Skeletal muscle tissue (tissue), 4 donors: ENCODE measurements around the gene MAP3K6. TPM values are rescaled to one million over a fixed set of nuclear protein-coding genes. Genes with fewer than 3 reads are reported as not detected.
A peak's percentile ranks its signal among the peaks of the same experiment; 100 is the strongest.

Experiments
- H3K27ac ChIP-seq: one replicate; pipeline ENCODE4 v1.7.0; 2013; ENCODE audit warnings: mild to moderate bottlenecking, low read depth, low read length, inconsistent platforms
- H3K27me3 ChIP-seq, 3 donors: one replicate each; pipeline ENCODE4 v1.7.0; 2013; ENCODE audit warnings: low read length in 3 of 3; ENCODE audit not compliant: control insufficient read depth in 3 of 3, insufficient read depth in 3 of 3
- H3K36me3 ChIP-seq, 3 donors: one replicate each; pipeline ENCODE4 v1.7.0; 2013; ENCODE audit warnings: low read length in 3 of 3; ENCODE audit not compliant: control insufficient read depth in 3 of 3, insufficient read depth in 3 of 3
- H3K4me1 ChIP-seq, 3 donors: one replicate each; pipeline ENCODE4 v1.7.0; 2013; ENCODE audit warnings: low read length in 3 of 3, mild to moderate bottlenecking in 3 of 3; ENCODE audit not compliant: control insufficient read depth in 3 of 3, insufficient read depth in 3 of 3
- H3K4me3 ChIP-seq, 3 donors: one replicate each; pipeline ENCODE4 v1.7.0; 2013; ENCODE audit warnings: low read length in 3 of 3
- H3K9ac ChIP-seq, 3 donors: one replicate each; pipeline ENCODE4 v1.7.0; 2013; ENCODE audit warnings: low read length in 3 of 3, mild to moderate bottlenecking in 3 of 3, moderate library complexity in 2 of 3, low read depth in 1 of 3
- H3K9me3 ChIP-seq, 3 donors: one replicate each; pipeline ENCODE4 v1.7.0; 2013; ENCODE audit warnings: low read length in 3 of 3; ENCODE audit not compliant: control insufficient read depth in 3 of 3
- total RNA-seq: library from RNA; depleted of rRNA; stranded (reverse); fragments of >200 nt; gene quantifications from one replicate; pipeline ENCODE4 v1.2.3, GENCODE V29; 2014
- donor health status: Osteomylitis.

Gene MAP3K6
- total RNA-seq, 1 donor from 2014 or later, result 4.2 TPM

DNA sequence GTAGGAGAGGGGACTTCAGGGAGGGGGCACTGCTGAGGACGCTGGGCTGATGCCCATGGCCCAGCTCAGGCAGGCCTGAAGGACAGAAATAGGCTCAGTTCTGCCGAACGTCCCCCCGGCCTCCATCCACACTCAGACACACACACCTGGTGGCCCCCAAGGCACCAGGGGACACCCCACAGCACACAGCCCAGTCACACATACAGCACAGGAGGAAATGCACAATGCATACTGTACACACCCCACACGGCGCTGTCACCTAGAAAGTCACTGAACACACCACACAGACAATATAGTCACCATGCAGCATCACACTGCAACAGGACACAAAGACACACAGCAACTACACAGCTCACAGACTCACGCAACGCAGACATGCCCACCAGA, 24.4 kb downstream of the MAP3K6 start:
- Histone ChIP-seq H3K27me3 (peaks cover 7 to 14% (median 13%) of the 10 kb centered on the region in 3 donors), H3K9me3 (no peaks in the 10 kb centered on the region), H3K4me3 (peak overlapping the region in 1 of 3 donors; percentile 32), H3K4me1 (no peaks in the 10 kb centered on the region), H3K27ac (no peak overlapping the region), H3K9ac (no peak overlapping the region), H3K36me3 (peaks cover 0 to 3% (median 0%) of the 10 kb centered on the region in 3 donors)

GRCh38 chr1:27341525-27342252, 25.1 kb downstream of the MAP3K6 start, which contains the start of gene SYTL1:
Gene SYTL1, plus strand, starts transcription at chr1:27342022. Its CDS starts 3,313 bp downstream, at chr1:27345335.
- Histone ChIP-seq H3K9ac (no peak within 1 kb of the TSS), H3K4me1 (no peaks in the 10 kb centered on the region), H3K27me3 (peaks cover 5 to 8% (median 8%) of the 10 kb centered on the region in 3 donors), H3K27ac (no peak within 1 kb of the TSS), H3K36me3 (peaks cover 2 to 5% (median 3%) of the 10 kb centered on the region in 3 donors), H3K4me3 (peak within 1 kb of the TSS in 1 of 3 donors; percentile 32), H3K9me3 (no peaks in the 10 kb centered on the region)

- Histone ChIP-seq H3K4me3 (no peak overlapping the region), H3K9me3 (no peaks in the 10 kb centered on the region), H3K27me3 (peaks cover 0 to 4% (median 0%) of the 10 kb centered on the region in 3 donors), H3K9ac (peak overlapping the region in 1 of 3 donors; percentile 5), H3K27ac (no peak overlapping the region), H3K36me3 (peaks cover 27 to 29% (median 28%) of the 10 kb centered on the region in 3 donors), H3K4me1 (no peaks in the 10 kb centered on the region)
Measured at GRCh38 chr1:27339213-27339612, 27.5 kb downstream of the MAP3K6 start.

GRCh38 chr1:27338751-27339150, 28.0 kb downstream of the MAP3K6 start:
- Histone ChIP-seq H3K4me3 (no peak overlapping the region), H3K9ac (no peak overlapping the region), H3K9me3 (no peaks in the 10 kb centered on the region), H3K27me3 (peaks cover 0 to 4% (median 0%) of the 10 kb centered on the region in 3 donors), H3K27ac (no peak overlapping the region), H3K36me3 (peaks cover 31 to 34% (median 32%) of the 10 kb centered on the region in 3 donors), H3K4me1 (no peaks in the 10 kb centered on the region)

GRCh38 chr1:27336756-27337155, 30.0 kb downstream of the MAP3K6 start:
- peaks cover 4 to 7% (median 6%) of the 10 kb centered on the region in 3 donors for H3K4me1 ChIP-seq
- H3K4me3 ChIP-seq, result no peak overlapping the region
- H3K27me3 ChIP-seq, result no peaks in the 10 kb centered on the region
- H3K9me3 ChIP-seq, result no peaks in the 10 kb centered on the region
- no peak overlapping the region for H3K9ac ChIP-seq
- H3K27ac ChIP-seq, result no peak overlapping the region
- H3K36me3 ChIP-seq, result peaks cover 48 to 52% (median 52%) of the 10 kb centered on the region in 3 donors

DNA sequence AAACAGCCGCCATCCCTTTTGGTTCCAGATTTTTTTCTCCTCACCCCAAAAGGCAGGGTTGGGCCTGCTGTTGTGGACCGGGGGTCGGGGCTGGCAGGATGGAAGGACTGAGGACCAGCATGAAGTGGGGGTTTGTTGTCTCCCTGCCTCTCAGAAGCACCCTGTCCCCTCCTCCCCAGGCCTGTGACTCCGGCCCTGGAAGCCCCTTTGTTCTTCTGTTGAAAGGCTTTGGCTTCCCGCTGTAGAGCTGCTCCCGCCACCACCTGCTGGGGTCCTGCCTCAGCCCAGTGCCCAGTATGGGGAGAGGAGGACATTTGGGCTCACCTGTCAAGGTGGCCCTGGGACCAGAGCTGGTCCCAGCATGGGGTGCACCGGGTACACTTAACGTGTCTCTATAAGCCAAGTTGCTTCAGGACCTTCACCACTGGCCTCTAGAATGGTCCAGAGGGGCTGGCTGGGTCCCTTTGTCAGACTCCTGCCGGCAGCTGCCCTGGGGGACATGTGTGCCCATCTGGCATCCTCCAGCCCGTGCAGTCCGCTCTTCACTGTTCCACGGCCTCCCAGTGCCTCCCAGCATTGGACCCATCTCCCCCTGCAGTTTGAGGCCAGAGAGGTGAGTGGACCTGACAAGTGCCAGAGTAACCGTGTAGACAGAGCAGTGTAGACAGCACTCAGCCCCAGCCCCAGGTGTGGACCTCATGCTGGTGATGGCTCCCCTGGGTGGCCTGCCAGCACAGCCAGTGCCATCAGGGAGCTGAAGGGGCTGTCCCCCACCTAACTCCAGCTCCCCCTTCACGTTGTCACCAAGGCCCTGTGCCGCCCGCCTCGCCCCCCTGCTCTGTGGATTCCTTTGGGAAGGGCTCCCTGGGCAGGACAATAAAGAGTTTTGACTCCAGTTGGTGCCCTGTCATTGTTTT, 31.0 kb downstream of the MAP3K6 start:
- Histone ChIP-seq H3K36me3 (peaks cover 56 to 59% (median 57%) of the 10 kb centered on the region in 3 donors), H3K9me3 (no peaks in the 10 kb centered on the region), H3K27me3 (no peaks in the 10 kb centered on the region), H3K27ac (no peak overlapping the region), H3K4me3 (no peak overlapping the region), H3K9ac (no peak overlapping the region), H3K4me1 (peaks cover 4 to 7% (median 6%) of the 10 kb centered on the region in 3 donors)

DNA sequence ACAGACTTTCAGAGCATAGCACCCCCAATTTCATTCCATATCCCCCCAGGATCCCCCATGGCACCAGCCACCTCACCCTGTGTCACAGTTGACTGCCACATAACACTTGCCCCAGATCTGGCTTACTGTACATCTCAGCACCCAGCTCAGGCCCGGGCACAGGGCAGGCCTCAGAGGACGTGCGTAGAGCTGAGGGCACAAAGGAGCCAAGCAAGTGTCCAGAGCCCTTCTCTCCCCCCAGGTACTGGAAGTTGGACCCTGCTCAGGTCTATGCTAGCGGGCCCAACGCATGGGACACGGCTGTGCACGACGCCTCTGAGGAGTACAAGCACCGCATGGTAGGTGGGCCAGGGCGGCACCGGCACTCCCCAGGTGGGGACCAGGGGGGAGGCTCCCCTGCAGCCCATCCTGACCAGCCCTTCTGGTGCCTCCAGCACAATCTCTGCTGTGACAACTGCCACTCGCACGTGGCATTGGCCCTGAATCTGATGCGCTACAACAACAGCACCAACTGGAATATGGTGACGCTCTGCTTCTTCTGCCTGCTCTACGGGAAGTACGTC, 33.0 kb downstream of the MAP3K6 start:
- Histone ChIP-seq H3K36me3 (peaks cover 58 to 60% (median 59%) of the 10 kb centered on the region in 3 donors), H3K27ac (no peak overlapping the region), H3K4me3 (no peak overlapping the region), H3K4me1 (peaks cover 4 to 9% (median 6%) of the 10 kb centered on the region in 3 donors), H3K9me3 (no peaks in the 10 kb centered on the region), H3K27me3 (no peaks in the 10 kb centered on the region), H3K9ac (no peak overlapping the region)

- no peaks in the 10 kb centered on the region for H3K9me3 ChIP-seq
- no peak overlapping the region for H3K27ac ChIP-seq
- no peak overlapping the region for H3K4me3 ChIP-seq
- H3K4me1 ChIP-seq, result peaks cover 4 to 16% (median 14%) of the 10 kb centered on the region in 3 donors
- peaks cover 59 to 61% (median 60%) of the 10 kb centered on the region in 3 donors for H3K36me3 ChIP-seq
- peak overlapping the region in 1 of 3 donors; percentile 8 for H3K9ac ChIP-seq
- no peaks in the 10 kb centered on the region for H3K27me3 ChIP-seq
Measured at GRCh38 chr1:27332536-27333281, 34.1 kb downstream of the MAP3K6 start.

- H3K27me3 ChIP-seq, result no peaks in the 10 kb centered on the region
- H3K36me3 ChIP-seq, result peaks cover 58 to 61% (median 60%) of the 10 kb centered on the region in 3 donors
- no peak overlapping the region for H3K27ac ChIP-seq
- no peak overlapping the region for H3K4me3 ChIP-seq
- H3K9me3 ChIP-seq, result no peaks in the 10 kb centered on the region
- peak overlapping the region in 1 of 3 donors; percentile 45 for H3K9ac ChIP-seq
- H3K4me1 ChIP-seq, result peaks cover 7 to 22% (median 15%) of the 10 kb centered on the region in 3 donors
Measured at GRCh38 chr1:27331922-27332321, 34.8 kb downstream of the MAP3K6 start.
